WTC11 (cell line): ENCODE results near the gene ESYT2. TPM values are rescaled to one million over a fixed set of nuclear protein-coding genes. Genes with fewer than 3 reads are reported as not detected.

Source experiments
- ATAC-seq: fragments of 200-7000 bp; cut with Tn5 transposase; 2 replicates; pipeline ENCODE4 v1.10.0; 2021; ENCODE audit warnings: mild to moderate bottlenecking, moderate library complexity
- CTCF ChIA-PET: fragments of 300-600 bp; sonication (Branson Sonifier 250); formaldehyde crosslinking; loops from one replicate; lab custom pipeline; 2021; ENCODE audit warnings: antibody characterized with exemption; lab: Charles Lee
- POLR2A ChIA-PET: fragments of 350-600 bp; sonication (Branson Sonifier 250); formaldehyde crosslinking; loops from one replicate; lab custom pipeline; 2021; ENCODE audit warnings: antibody characterized with exemption; lab: Charles Lee
- DNase-seq: peaks from one replicate; pipeline ENCODE4 v3.0.0; 2021; ENCODE audit warnings: low spot score
- H3K27ac Mint-ChIP-seq: 2 replicates; pipeline ENCODE4 v1.8.0; 2021; ENCODE audit warnings: mixed read lengths
- H3K27me3 Mint-ChIP-seq: 2 replicates; pipeline ENCODE4 v1.8.0; 2021; ENCODE audit warnings: low read depth, mild to moderate bottlenecking, moderate library complexity, mixed read lengths
- H3K36me3 Mint-ChIP-seq: 2 replicates; pipeline ENCODE4 v1.8.0; 2021; ENCODE audit warnings: mixed read lengths
- H3K4me1 Mint-ChIP-seq: 2 replicates; pipeline ENCODE4 v1.8.0; 2022; ENCODE audit warnings: mixed read lengths
- H3K4me3 Mint-ChIP-seq: 2 replicates; pipeline ENCODE4 v1.8.0; 2021; ENCODE audit warnings: mild to moderate bottlenecking, moderate library complexity, mixed read lengths
- H3K9me3 Mint-ChIP-seq: 2 replicates; pipeline ENCODE4 v1.8.0; 2021; ENCODE audit warnings: mixed read lengths
- ARID4B ChIP-seq: sonication (generic); formaldehyde crosslinking; IDR thresholded peaks from 2 replicates; pipeline ENCODE4 v1.8.0; 2023; ENCODE audit warnings: missing genetic modification reagents, mild to moderate bottlenecking, borderline replicate concordance
- ATF6 ChIP-seq: sonication (generic); formaldehyde crosslinking; IDR thresholded peaks from 2 replicates; pipeline ENCODE4 v1.8.1; 2023; ENCODE audit warnings: mild to moderate bottlenecking, missing genetic modification reagents
- CREB1 ChIP-seq: sonication (generic); formaldehyde crosslinking; IDR thresholded peaks from 2 replicates; pipeline ENCODE4 v1.8.0; 2023; ENCODE audit warnings: mild to moderate bottlenecking, missing genetic modification reagents
- ERG ChIP-seq: fragments of 250-450 bp; sonication (Bioruptor Pico); IDR thresholded peaks from 2 replicates; pipeline ENCODE4 v1.8.0; 2021; ENCODE audit warnings: mild to moderate bottlenecking
- ESRRA ChIP-seq: sonication (generic); formaldehyde crosslinking; IDR thresholded peaks from 2 replicates; pipeline ENCODE4 v1.8.1; 2022; ENCODE audit warnings: mild to moderate bottlenecking, missing genetic modification reagents, borderline replicate concordance
- FOXJ3 ChIP-seq: sonication (generic); formaldehyde crosslinking; IDR thresholded peaks from 2 replicates; pipeline ENCODE4 v1.9.0; 2021; ENCODE audit warnings: missing genetic modification reagents, mild to moderate bottlenecking, borderline replicate concordance
- FOXP4 ChIP-seq: sonication (generic); formaldehyde crosslinking; IDR thresholded peaks from 2 replicates; pipeline ENCODE4 v1.8.0; 2022; ENCODE audit warnings: mild to moderate bottlenecking, missing genetic modification reagents
- GABPB1 ChIP-seq: sonication (generic); formaldehyde crosslinking; IDR thresholded peaks from 2 replicates; pipeline ENCODE4 v1.8.1; 2023; ENCODE audit warnings: mild to moderate bottlenecking, missing genetic modification reagents
- GRHL2 ChIP-seq: fragments of 250-450 bp; sonication (Bioruptor Pico); IDR thresholded peaks from 2 replicates; pipeline ENCODE4 v1.8.0; 2022; ENCODE audit warnings: mild to moderate bottlenecking, moderate library complexity; ENCODE audit not compliant: insufficient replicate concordance, severe bottlenecking
- NFATC4 ChIP-seq: fragments of 250-450 bp; sonication (Bioruptor Pico); IDR thresholded peaks from 2 replicates; pipeline ENCODE4 v1.9.0; 2021; ENCODE audit warnings: mild to moderate bottlenecking
- NR3C1 ChIP-seq: sonication (generic); formaldehyde crosslinking; conservative IDR thresholded peaks from 2 replicates; pipeline ENCODE4 v1.8.1; 2023; ENCODE audit warnings: low read depth, mild to moderate bottlenecking, missing genetic modification reagents
- PRDM15 ChIP-seq: sonication (generic); formaldehyde crosslinking; IDR thresholded peaks from 2 replicates; pipeline ENCODE4 v1.8.0; 2022; ENCODE audit warnings: missing genetic modification reagents
- RORB ChIP-seq: fragments of 250-450 bp; sonication (Bioruptor Pico); IDR thresholded peaks from 2 replicates; pipeline ENCODE4 v1.9.0; 2021; ENCODE audit warnings: mild to moderate bottlenecking
- TEAD1 ChIP-seq: sonication (generic); formaldehyde crosslinking; IDR thresholded peaks from 2 replicates; pipeline ENCODE4 v1.8.0; 2022; ENCODE audit warnings: mild to moderate bottlenecking, missing genetic modification reagents
- TP53 ChIP-seq: sonication (generic); formaldehyde crosslinking; IDR thresholded peaks from 2 replicates; pipeline ENCODE4 v1.8.1; 2023; ENCODE audit warnings: mild to moderate bottlenecking, missing genetic modification reagents
- ZNF423 ChIP-seq: fragments of 250-450 bp; sonication (Bioruptor Pico); IDR thresholded peaks from 2 replicates; pipeline ENCODE4 v2.1.2; 2022; ENCODE audit warnings: mild to moderate bottlenecking, moderate library complexity
- ZNF512 ChIP-seq: sonication (generic); formaldehyde crosslinking; IDR thresholded peaks from 2 replicates; pipeline ENCODE4 v1.8.1; 2022; ENCODE audit warnings: missing genetic modification reagents, borderline replicate concordance
- total RNA-seq: library from RNA; stranded (reverse); gene quantifications from 3 replicates; pipeline ENCODE4 v1.2.3, GENCODE V29; 2021

The ESYT2 gene
- total RNA-seq, 1 experiment from 2014 or later, result 45.1 TPM

- Mint-ChIP-seq H3K27ac (no peak overlapping the region), H3K4me3 (no peak overlapping the region), H3K4me1 (peaks cover 38% of the 10 kb centered on the region), H3K27me3 (no peaks in the 10 kb centered on the region; the same call in 1 of the 2 replicates), H3K36me3 (peaks cover 60% of the 10 kb centered on the region)
- ATAC-seq (no peak), DNase-seq (no peak)
- ChIA-PET CTCF (no interaction called here), POLR2A (no interaction called here)
- TF ChIP-seq GRHL2 (no peak), GABPB1 (no peak), ATF6 (CRISPR knock-in tag) (no peak), FOXP4 (no peak), FOXJ3 (CRISPR knock-in tag) (no peak), ARID4B (CRISPR knock-in tag) (no peak), NR3C1 (CRISPR knock-in tag) (no peak), CREB1 (CRISPR knock-in tag) (no peak), RORB (CRISPR knock-in tag) (no peak), PRDM15 (CRISPR knock-in tag) (no peak), TP53 (CRISPR knock-in tag) (no peak)
- TF ChIP-seq, all 79 proteins: peak for 0
- H3K9me3 Mint-ChIP-seq, result no peaks in the 10 kb centered on the region
Observed at GRCh38 chr7:158700008-158700407, 129.3 kb downstream of the ESYT2 start.

- Mint-ChIP-seq H3K9me3 (no peaks in the 10 kb centered on the region), H3K36me3 (peaks cover 60% of the 10 kb centered on the region)
Observed at GRCh38 chr7:158699341-158699740, 130.0 kb downstream of the ESYT2 start.

More at GRCh38 chr7:158699341-158699740, 130.0 kb downstream of the ESYT2 start:
- Mint-ChIP-seq H3K27me3 (no peaks in the 10 kb centered on the region; the same call in 1 of the 2 replicates), H3K4me3 (no peak overlapping the region), H3K27ac (no peak overlapping the region), H3K4me1 (peaks cover 38% of the 10 kb centered on the region)
- no peak for ATAC-seq
- no peak for DNase-seq
- POLR2A ChIA-PET, result no interaction called here
- TF ChIP-seq TEAD1 (CRISPR knock-in tag), result no peak
- no peak for TF ChIP-seq ESRRA (CRISPR knock-in tag)
- TF ChIP-seq ERG, result no peak
- TF ChIP-seq ZNF423, result no peak
- TF ChIP-seq NFATC4 (CRISPR knock-in tag), result no peak
- TF ChIP-seq ZNF512, result no peak
- CTCF ChIA-PET, result no interaction called here
